ENCODE results near the gene CCDC69. TPM values are rescaled to one million over a fixed set of nuclear protein-coding genes. Genes with fewer than 3 reads are reported as not detected.

Gene CCDC69
- total and polyA plus RNA-seq, 2 of the 8 experiments (the other 6 are each of a cell fraction or from before 2014, with no cell fraction given) = 8.4 to 10.8 TPM

GRCh38 chr5:151219789-151220188 is 4.1 kb downstream of the CCDC69 start:
- no peak for FAIRE-seq

More at GRCh38 chr5:151219789-151220188, 4.1 kb downstream of the CCDC69 start:
- TF ChIP-seq TAF7 (optimal IDR thresholded peaks at IDR 0.05; ENCODE audit: borderline replicate concordance, low read depth, low read length) = no peak
- TF ChIP-seq SRF (IDR thresholded peaks at IDR 0.05; ENCODE audit: low read depth, low read length) = no peak
- TF ChIP-seq BACH1 (IDR thresholded peaks at IDR 0.05; ENCODE audit: low read length) = no peak
- TF ChIP-seq RAD21 (IDR thresholded peaks at IDR 0.05 in 1 of 2, conservative IDR thresholded peaks at IDR 0.05 in 1 of 2; ENCODE audit: low read depth in 2 of 2, low read length in 2 of 2) = peak; percentile 23 to 42; a peak in 2 of 4 replicates
- no peak for TF ChIP-seq SIN3A (conservative IDR thresholded peaks at IDR 0.05 in 1 of 2, IDR thresholded peaks at IDR 0.05 in 1 of 2; ENCODE audit: low read depth in 1 of 2, low read length in 2 of 2)
- peak in 2 of 3 experiments; percentile 45 to 56; a peak in 3 of 4 replicates for TF ChIP-seq CTCF (IDR thresholded peaks at IDR 0.05; ENCODE audit: control extremely low read depth in 1 of 3, insufficient read depth in 1 of 3, low read depth in 1 of 3, low read length in 3 of 3)
- TF ChIP-seq POU5F1 (IDR thresholded peaks at IDR 0.05; ENCODE audit: low read depth, low read length) = no peak
- no peak for TF ChIP-seq SIX5 (IDR thresholded peaks at IDR 0.05; ENCODE audit: low read depth, low read length)
- Histone ChIP-seq H3K27me3 (replicated peaks in 1 of 4; ENCODE audit: control insufficient read depth in 3 of 4, extremely low read depth in 1 of 4, insufficient read depth in 3 of 4, low read length in 3 of 4) (peaks cover 0 to 2% (median 0%) of the 10 kb centered on the region in 4 experiments; a peak in 3 of 7 replicates), H2BK20ac (ENCODE audit: low read length) (no peak overlapping the region), H3K4me3 (ENCODE audit: extremely low read depth in 1 of 4, insufficient read depth in 2 of 4, low read depth in 3 of 4, low read length in 4 of 4) (no peak overlapping the region), H3K79me2 (ENCODE audit: control insufficient read depth in 1 of 2, insufficient read depth in 2 of 2, low read length in 2 of 2) (no peaks in the 10 kb centered on the region), H3K79me1 (ENCODE audit: low read depth, low read length) (peaks cover 3% of the 10 kb centered on the region; the same call in 1 of the 2 replicates), H2BK12ac (ENCODE audit: low read depth, low read length) (no peak overlapping the region), H3K4me2 (ENCODE audit: insufficient read depth in 1 of 2, low read depth in 2 of 2, low read length in 2 of 2) (no peak overlapping the region), H4K20me1 (replicated peaks in 1 of 2; ENCODE audit: control insufficient read depth in 1 of 2, insufficient read depth in 2 of 2, low read length in 2 of 2) (peaks cover 0 to 2% of the 10 kb centered on the region in 2 experiments), H3K9me3 (ENCODE audit: insufficient read depth in 2 of 2, low read depth in 1 of 2, low read length in 1 of 2) (no peaks in the 10 kb centered on the region), H3K4me1 (replicated peaks in 1 of 4; ENCODE audit: control insufficient read depth in 3 of 4, insufficient read depth in 4 of 4, low read length in 3 of 4) (peaks cover 2 to 9% (median 6%) of the 10 kb centered on the region in 4 experiments; a peak in 6 of 7 replicates), H2BK15ac (ENCODE audit: low read length) (no peak overlapping the region), H3K4ac (replicated peaks; ENCODE audit: insufficient read length, low read depth, low read length) (no peak overlapping the region), H2BK5ac (ENCODE audit: low read depth, low read length) (no peak overlapping the region), H3K18ac (ENCODE audit: extremely low read depth, low read length) (no peak overlapping the region), H2BK120ac (replicated peaks; ENCODE audit: low read depth, low read length) (no peak overlapping the region), H3K14ac (ENCODE audit: insufficient read length) (no peak overlapping the region), H2AK5ac (ENCODE audit: low read depth, low read length) (no peak overlapping the region), H3K27ac (ENCODE audit: low read depth, low read length) (no peak overlapping the region), H3K36me3 (ENCODE audit: control insufficient read depth in 2 of 4, insufficient read depth in 4 of 4, low read length in 3 of 4) (no peaks in the 10 kb centered on the region), H3K56ac (replicated peaks; ENCODE audit: insufficient read length, low read depth, low read length) (no peak overlapping the region), H2AFZ (ENCODE audit: low read length) (no peak overlapping the region), H4K91ac (replicated peaks; ENCODE audit: insufficient read length, low read length) (no peak overlapping the region), H4K5ac (ENCODE audit: insufficient read length, low read depth, low read length) (no peak overlapping the region), H3K23me2 (ENCODE audit: low read depth, low read length) (peaks cover 5% of the 10 kb centered on the region; the same call in 1 of the 2 replicates), H3K9ac (replicated peaks in 1 of 4; ENCODE audit: extremely low read depth in 1 of 4, low read depth in 3 of 4, low read length in 3 of 4) (no peak overlapping the region), H3K23ac (ENCODE audit: insufficient read length) (no peak overlapping the region), H4K8ac (ENCODE audit: extremely low read depth, insufficient read depth, low read length) (no peak overlapping the region)
- ChIA-PET POLR2A (ENCODE audit: partially characterized antibody) (no interaction called here), CTCF (ENCODE audit: partially characterized antibody) (interaction anchor here (1.1 to 2.2 kb wide), 6 partner anchors 19 to 90 kb away, joined by 3 to 12 read pairs (median 4); no protein-coding TSS in a partner anchor)
- no peak for DNase-seq (ENCODE audit: low read depth in 1 of 2, low spot score in 2 of 2)
- 86% methylated on average over 7 of the region's 7 CpGs; no CpG with 5 or more reads in 1 of the 2 experiments for WGBS, 2 experiments (ENCODE audit: extremely low coverage in 1 of 2, insufficient coverage in 1 of 2, insufficient read length in 1 of 2, insufficient replicate concordance in 2 of 2, low coverage in 1 of 2, low lambda C conversion rate in 2 of 2, missing lambda C conversion rate in 1 of 2)
